ENCODE results near the gene CPNE4.

DNA sequence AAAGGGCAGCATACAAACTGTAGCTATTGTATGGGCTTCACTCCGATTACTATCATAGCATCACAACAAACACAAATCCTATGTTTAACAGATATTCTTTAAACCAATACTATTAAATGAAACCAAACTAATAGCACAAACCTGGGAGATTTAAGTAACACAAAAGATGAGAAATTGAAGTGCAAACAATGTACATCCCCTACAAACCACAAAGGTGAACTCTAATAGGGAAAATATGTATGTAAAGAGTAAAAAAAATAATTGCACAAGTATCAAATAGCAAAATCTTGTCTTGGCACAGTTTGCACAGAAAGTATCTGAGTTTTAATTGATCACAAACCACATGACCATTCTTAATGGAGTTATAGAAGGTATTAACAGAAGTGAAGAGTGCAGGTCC lies 138.5 kb downstream of the CPNE4 start:
- TF ChIP-seq SUZ12 (IDR thresholded peaks at IDR 0.05; ENCODE audit: extremely low read depth, insufficient read depth, insufficient read length) = no peak
- no peak for TF ChIP-seq YY1 (IDR thresholded peaks at IDR 0.05; ENCODE audit: insufficient read depth, insufficient read length)
- TF ChIP-seq ZNF274 (IDR thresholded peaks at IDR 0.05; ENCODE audit: low read depth, low read length) = no peak
